ENCODE results near the gene ELL.

ELL gene

DNA sequence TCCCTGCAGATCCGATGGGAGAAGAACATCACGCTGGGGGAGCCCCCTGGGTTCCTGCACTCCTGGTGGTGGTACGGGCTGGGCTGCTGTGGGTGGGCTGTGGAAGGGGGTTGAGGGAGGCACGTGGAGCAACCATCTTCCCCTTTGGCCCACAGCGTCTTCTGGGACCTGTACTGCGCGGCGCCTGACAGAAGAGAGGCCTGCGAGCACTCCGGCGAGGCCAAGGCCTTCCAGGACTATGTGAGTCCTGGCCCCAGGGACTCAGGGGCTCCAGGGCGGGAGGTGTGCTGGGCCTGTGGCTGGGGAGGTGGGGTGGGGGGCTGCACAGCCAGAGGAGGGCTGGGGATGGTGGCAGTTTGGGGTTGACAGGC, 94.1 kb downstream of the ELL start:
- Histone ChIP-seq H3K27ac (ENCODE audit: low read depth, low read length) (no peak overlapping the region), H3K4me3 (ENCODE audit: low read depth in 1 of 2, low read length in 2 of 2) (no peak overlapping the region), H3K27me3 (ENCODE audit: control insufficient read depth in 1 of 2, insufficient read depth in 2 of 2, low read length in 2 of 2) (no peaks in the 10 kb centered on the region), H3K9ac (ENCODE audit: low read depth in 1 of 2, low read length in 2 of 2) (no peak overlapping the region), H3K4me1 (ENCODE audit: control insufficient read depth in 1 of 2, insufficient read depth in 2 of 2, low read length in 2 of 2) (peaks cover 19 to 21% of the 10 kb centered on the region in 2 donors), H3K9me3 (ENCODE audit: control insufficient read depth in 1 of 2, low read length in 2 of 2) (no peaks in the 10 kb centered on the region), H3K36me3 (ENCODE audit: control insufficient read depth in 1 of 2, insufficient read depth in 2 of 2, low read length in 2 of 2) (peaks cover 0 to 2% of the 10 kb centered on the region in 2 donors)

- Histone ChIP-seq H3K27ac (ENCODE audit: low read depth, low read length) (no peak overlapping the region), H3K9ac (ENCODE audit: low read depth in 1 of 2, low read length in 2 of 2) (no peak overlapping the region), H3K9me3 (ENCODE audit: control insufficient read depth in 1 of 2, low read length in 2 of 2) (no peaks in the 10 kb centered on the region), H3K4me3 (ENCODE audit: low read depth in 1 of 2, low read length in 2 of 2) (no peak overlapping the region), H3K36me3 (ENCODE audit: control insufficient read depth in 1 of 2, insufficient read depth in 2 of 2, low read length in 2 of 2) (peaks cover 0 to 5% of the 10 kb centered on the region in 2 donors), H3K27me3 (ENCODE audit: control insufficient read depth in 1 of 2, insufficient read depth in 2 of 2, low read length in 2 of 2) (no peaks in the 10 kb centered on the region), H3K4me1 (ENCODE audit: control insufficient read depth in 1 of 2, insufficient read depth in 2 of 2, low read length in 2 of 2) (peaks cover 20 to 27% of the 10 kb centered on the region in 2 donors)
Observed at GRCh38 chr19:18427080-18427742, 94.7 kb downstream of the ELL start.

- no peak overlapping the region for H3K9ac ChIP-seq (ENCODE audit: low read depth in 1 of 2, low read length in 2 of 2)
- H3K27me3 ChIP-seq (ENCODE audit: control insufficient read depth in 1 of 2, insufficient read depth in 2 of 2, low read length in 2 of 2): no peaks in the 10 kb centered on the region
- peaks cover 0 to 5% of the 10 kb centered on the region in 2 donors for H3K36me3 ChIP-seq (ENCODE audit: control insufficient read depth in 1 of 2, insufficient read depth in 2 of 2, low read length in 2 of 2)
- H3K4me3 ChIP-seq (ENCODE audit: low read depth in 1 of 2, low read length in 2 of 2): no peak overlapping the region
- no peak overlapping the region for H3K27ac ChIP-seq (ENCODE audit: low read depth, low read length)
- H3K9me3 ChIP-seq (ENCODE audit: control insufficient read depth in 1 of 2, low read length in 2 of 2): no peaks in the 10 kb centered on the region
- H3K4me1 ChIP-seq (ENCODE audit: control insufficient read depth in 1 of 2, insufficient read depth in 2 of 2, low read length in 2 of 2): peaks cover 23 to 31% of the 10 kb centered on the region in 2 donors
Observed at GRCh38 chr19:18426416-18426767, 95.5 kb downstream of the ELL start.

DNA sequence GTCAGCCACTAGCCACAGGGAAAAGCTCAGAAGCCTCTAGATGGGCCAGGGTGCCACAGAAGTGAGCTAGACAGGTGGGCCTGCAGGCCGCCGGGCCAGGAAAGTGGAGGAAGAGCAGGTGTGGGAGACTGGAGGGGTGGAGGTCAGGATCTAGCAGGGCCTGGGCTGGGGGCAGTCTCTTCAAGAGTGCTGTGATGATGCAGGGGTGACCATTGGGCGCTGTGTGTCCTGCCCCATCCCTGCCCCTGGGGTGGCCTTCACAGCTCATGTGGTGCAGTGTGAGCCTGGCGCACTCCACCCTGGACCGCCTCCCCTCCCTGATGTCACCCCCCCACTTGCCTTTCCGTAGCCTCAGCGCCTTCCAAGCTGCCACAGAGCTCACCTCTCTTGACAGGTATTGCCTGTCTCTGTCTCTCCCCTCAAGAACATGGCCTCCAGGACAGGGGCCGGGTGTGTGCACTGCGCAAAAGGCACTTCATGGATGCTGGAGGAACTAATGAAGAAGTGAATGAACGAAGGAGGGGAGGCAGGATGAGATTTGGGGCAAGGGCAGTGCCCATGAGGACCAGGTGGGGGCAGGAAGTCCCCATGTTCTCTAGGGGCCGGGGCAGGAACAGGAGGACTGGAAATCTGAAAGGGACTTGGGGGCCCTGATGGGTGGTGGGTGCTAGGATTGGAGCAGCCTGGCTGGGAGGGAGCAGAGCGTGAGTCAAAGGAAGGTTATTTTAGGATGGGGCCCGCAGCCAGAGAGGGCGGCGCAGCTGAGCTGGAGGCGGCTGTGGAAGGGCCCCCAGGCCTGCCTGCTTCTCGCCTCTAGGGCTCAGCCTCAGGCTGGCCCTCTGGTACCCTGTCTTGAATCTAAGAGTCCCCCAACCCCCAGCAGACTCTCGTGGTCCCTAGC, 96.1 kb downstream of the ELL start:
- peaks cover 0 to 5% of the 10 kb centered on the region in 2 donors for H3K36me3 ChIP-seq (ENCODE audit: control insufficient read depth in 1 of 2, insufficient read depth in 2 of 2, low read length in 2 of 2)
- H3K4me3 ChIP-seq (ENCODE audit: low read depth in 1 of 2, low read length in 2 of 2): no peak overlapping the region
- H3K9me3 ChIP-seq (ENCODE audit: control insufficient read depth in 1 of 2, low read length in 2 of 2): no peaks in the 10 kb centered on the region
- peaks cover 29 to 37% of the 10 kb centered on the region in 2 donors for H3K4me1 ChIP-seq (ENCODE audit: control insufficient read depth in 1 of 2, insufficient read depth in 2 of 2, low read length in 2 of 2)
- H3K9ac ChIP-seq (ENCODE audit: low read depth in 1 of 2, low read length in 2 of 2): no peak overlapping the region
- no peaks in the 10 kb centered on the region for H3K27me3 ChIP-seq (ENCODE audit: control insufficient read depth in 1 of 2, insufficient read depth in 2 of 2, low read length in 2 of 2)
- peak overlapping the region; percentile 50 for H3K27ac ChIP-seq (ENCODE audit: low read depth, low read length)

- no peaks in the 10 kb centered on the region for H3K27me3 ChIP-seq (ENCODE audit: control insufficient read depth in 1 of 2, insufficient read depth in 2 of 2, low read length in 2 of 2)
- H3K9me3 ChIP-seq (ENCODE audit: control insufficient read depth in 1 of 2, low read length in 2 of 2): no peaks in the 10 kb centered on the region
- H3K4me3 ChIP-seq (ENCODE audit: low read depth in 1 of 2, low read length in 2 of 2): no peak overlapping the region
- H3K27ac ChIP-seq (ENCODE audit: low read depth, low read length): no peak overlapping the region
- H3K36me3 ChIP-seq (ENCODE audit: control insufficient read depth in 1 of 2, insufficient read depth in 2 of 2, low read length in 2 of 2): peaks cover 0 to 5% of the 10 kb centered on the region in 2 donors
- H3K4me1 ChIP-seq (ENCODE audit: control insufficient read depth in 1 of 2, insufficient read depth in 2 of 2, low read length in 2 of 2): peaks cover 30 to 44% of the 10 kb centered on the region in 2 donors
- H3K9ac ChIP-seq (ENCODE audit: low read depth in 1 of 2, low read length in 2 of 2): no peak overlapping the region
Observed at GRCh38 chr19:18424890-18425514, 96.9 kb downstream of the ELL start.

- Histone ChIP-seq H3K27ac (ENCODE audit: low read depth, low read length) (no peak overlapping the region), H3K27me3 (ENCODE audit: control insufficient read depth in 1 of 2, insufficient read depth in 2 of 2, low read length in 2 of 2) (no peaks in the 10 kb centered on the region), H3K4me3 (ENCODE audit: low read depth in 1 of 2, low read length in 2 of 2) (no peak overlapping the region), H3K9ac (ENCODE audit: low read depth in 1 of 2, low read length in 2 of 2) (peak overlapping the region in 1 of 2 donors; percentile 12), H3K4me1 (ENCODE audit: control insufficient read depth in 1 of 2, insufficient read depth in 2 of 2, low read length in 2 of 2) (peaks cover 30 to 44% of the 10 kb centered on the region in 2 donors), H3K36me3 (ENCODE audit: control insufficient read depth in 1 of 2, insufficient read depth in 2 of 2, low read length in 2 of 2) (peaks cover 0 to 5% of the 10 kb centered on the region in 2 donors), H3K9me3 (ENCODE audit: control insufficient read depth in 1 of 2, low read length in 2 of 2) (no peaks in the 10 kb centered on the region)
Observed at GRCh38 chr19:18424122-18424889, 97.6 kb downstream of the ELL start.

GRCh38 chr19:18423258-18424020, 98.4 kb downstream of the ELL start:
- peaks cover 0 to 2% of the 10 kb centered on the region in 2 donors for H3K27me3 ChIP-seq (ENCODE audit: control insufficient read depth in 1 of 2, insufficient read depth in 2 of 2, low read length in 2 of 2)
- peaks cover 36 to 47% of the 10 kb centered on the region in 2 donors for H3K4me1 ChIP-seq (ENCODE audit: control insufficient read depth in 1 of 2, insufficient read depth in 2 of 2, low read length in 2 of 2)
- H3K9me3 ChIP-seq (ENCODE audit: control insufficient read depth in 1 of 2, low read length in 2 of 2): no peaks in the 10 kb centered on the region
- peak overlapping the region in 1 of 2 donors; percentile 12 for H3K9ac ChIP-seq (ENCODE audit: low read depth in 1 of 2, low read length in 2 of 2)
- no peak overlapping the region for H3K27ac ChIP-seq (ENCODE audit: low read depth, low read length)
- peaks cover 0 to 5% of the 10 kb centered on the region in 2 donors for H3K36me3 ChIP-seq (ENCODE audit: control insufficient read depth in 1 of 2, insufficient read depth in 2 of 2, low read length in 2 of 2)
- H3K4me3 ChIP-seq (ENCODE audit: low read depth in 1 of 2, low read length in 2 of 2): peak overlapping the region in 1 of 2 donors; percentile 36

DNA sequence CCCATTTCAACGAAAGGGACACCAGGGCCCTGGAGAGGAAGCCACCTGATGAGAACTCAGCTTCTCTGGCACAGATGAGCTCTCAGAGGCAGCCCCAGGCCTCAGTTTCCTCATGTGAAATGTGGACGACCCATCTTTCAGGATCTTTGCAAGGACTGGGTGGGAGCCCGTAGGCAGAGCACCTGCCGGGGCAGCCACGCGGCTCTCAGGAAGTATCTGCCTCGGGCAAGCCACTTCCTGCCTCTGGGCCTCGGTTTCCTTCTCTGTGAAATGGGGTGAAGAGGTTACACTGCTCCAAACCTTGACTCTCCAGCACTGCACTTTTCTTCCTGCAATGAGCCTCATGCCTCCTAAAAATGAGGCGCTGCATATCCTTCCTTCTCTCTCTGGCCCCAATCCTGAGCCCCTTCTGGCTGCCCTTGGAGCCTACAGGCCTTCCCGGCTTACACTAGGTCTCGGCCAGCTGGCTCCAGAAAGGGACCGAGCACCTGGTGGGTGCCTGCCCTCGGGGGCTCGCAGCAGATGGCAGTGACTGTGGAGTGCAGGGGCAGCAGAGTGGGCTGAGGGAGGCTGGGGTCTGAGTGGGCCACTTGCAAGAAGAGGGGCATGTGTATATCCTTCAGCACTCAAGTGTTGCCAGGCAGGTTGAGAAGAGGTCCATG, 99.2 kb downstream of the ELL start:
- H3K9ac ChIP-seq (ENCODE audit: low read depth in 1 of 2, low read length in 2 of 2): no peak overlapping the region
- peaks cover 0 to 5% of the 10 kb centered on the region in 2 donors for H3K36me3 ChIP-seq (ENCODE audit: control insufficient read depth in 1 of 2, insufficient read depth in 2 of 2, low read length in 2 of 2)
- H3K4me3 ChIP-seq (ENCODE audit: low read depth in 1 of 2, low read length in 2 of 2): peak overlapping the region in 1 of 2 donors; percentile 36
- H3K27me3 ChIP-seq (ENCODE audit: control insufficient read depth in 1 of 2, insufficient read depth in 2 of 2, low read length in 2 of 2): peaks cover 0 to 9% of the 10 kb centered on the region in 2 donors
- H3K4me1 ChIP-seq (ENCODE audit: control insufficient read depth in 1 of 2, insufficient read depth in 2 of 2, low read length in 2 of 2): peaks cover 42 to 53% of the 10 kb centered on the region in 2 donors
- no peaks in the 10 kb centered on the region for H3K9me3 ChIP-seq (ENCODE audit: control insufficient read depth in 1 of 2, low read length in 2 of 2)
- H3K27ac ChIP-seq (ENCODE audit: low read depth, low read length): no peak overlapping the region
